Left ventricle myocardium inferior (tissue), 1 donor: ENCODE data around the gene MAGI2. TPM values are rescaled to one million over a fixed set of nuclear protein-coding genes. Genes with fewer than 3 reads are reported as not detected.

Experiments used
- DNase-seq: peaks from one replicate; pipeline ENCODE4 v3.0.0-alpha.2; 2020
- H3K27ac ChIP-seq: fragments of 200-600 bp; replicated peaks from 2 replicates; pipeline ENCODE4 v1.8.0; 2021
- H3K27me3 ChIP-seq: fragments of 200-600 bp; 2 replicates; pipeline ENCODE4 v1.8.0; 2021; ENCODE audit warnings: low read depth
- H3K36me3 ChIP-seq: fragments of 200-600 bp; 2 replicates; pipeline ENCODE4 v1.8.0; 2021
- H3K4me1 ChIP-seq: fragments of 200-600 bp; 2 replicates; pipeline ENCODE4 v1.8.0; 2021
- H3K4me3 ChIP-seq: fragments of 200-600 bp; 2 replicates; pipeline ENCODE4 v1.8.0; 2021; ENCODE audit warnings: mild to moderate bottlenecking, moderate library complexity
- H3K9me3 ChIP-seq: fragments of 200-600 bp; replicated peaks from 2 replicates; pipeline ENCODE4 v1.8.0; 2021
- intact Hi-C: fragments of 100-400 bp; cut with micrococcal nuclease; formaldehyde crosslinking; loops from one replicate; pipeline ENCODE4 v1.11.0; 2022
- total RNA-seq: library from RNA; stranded (reverse); fragmentation: NEBNext Ultra II Directional; extraction: Animal tissue kit (Norgen Biotek cat#: 25700); gene quantifications from one replicate; pipeline ENCODE4 v1.2.1, GENCODE V29; 2021
- TF ChIP-seq, protein P1 (sequence below): fragments of 200-600 bp; IDR thresholded peaks from 2 replicates; pipeline ENCODE4 v1.8.0; 2021; ENCODE audit warnings: antibody characterized with exemption, mild to moderate bottlenecking, borderline replicate concordance
- donor health status: DM: no; HTN: yes; CAD: no; lungs with severe emphysema.

MAGI2 gene
- total RNA-seq, 1 donor from 2014 or later = 4.5 TPM

DNA sequence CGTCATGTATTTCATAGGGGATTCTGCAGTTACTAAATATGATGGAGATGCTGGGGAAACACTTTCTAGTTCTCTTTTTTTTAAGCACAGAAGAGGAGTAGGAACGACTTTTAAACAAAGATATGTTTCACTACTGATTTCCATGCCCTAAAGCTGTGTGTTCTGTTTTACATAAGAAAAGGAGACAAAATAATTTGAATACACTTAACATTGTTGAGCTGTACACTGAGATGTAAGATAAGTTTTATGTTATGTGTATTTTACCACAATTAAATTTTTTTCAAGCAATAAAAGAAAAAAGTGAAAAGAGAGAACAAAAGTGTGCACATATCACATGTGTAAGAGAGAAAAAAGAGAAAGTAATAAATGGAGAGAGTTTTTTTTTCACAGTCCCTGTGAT lies 1246.7 kb downstream of the MAGI2 start:
- H3K27me3 ChIP-seq = no peaks in the 10 kb centered on the region
- no peak for DNase-seq
- no peak overlapping the region for H3K27ac ChIP-seq
- H3K4me3 ChIP-seq = no peak overlapping the region
- intact Hi-C loops = no loop called here
- H3K4me1 ChIP-seq = no peaks in the 10 kb centered on the region
- H3K36me3 ChIP-seq = no peaks in the 10 kb centered on the region
- TF ChIP-seq, protein P1, sequence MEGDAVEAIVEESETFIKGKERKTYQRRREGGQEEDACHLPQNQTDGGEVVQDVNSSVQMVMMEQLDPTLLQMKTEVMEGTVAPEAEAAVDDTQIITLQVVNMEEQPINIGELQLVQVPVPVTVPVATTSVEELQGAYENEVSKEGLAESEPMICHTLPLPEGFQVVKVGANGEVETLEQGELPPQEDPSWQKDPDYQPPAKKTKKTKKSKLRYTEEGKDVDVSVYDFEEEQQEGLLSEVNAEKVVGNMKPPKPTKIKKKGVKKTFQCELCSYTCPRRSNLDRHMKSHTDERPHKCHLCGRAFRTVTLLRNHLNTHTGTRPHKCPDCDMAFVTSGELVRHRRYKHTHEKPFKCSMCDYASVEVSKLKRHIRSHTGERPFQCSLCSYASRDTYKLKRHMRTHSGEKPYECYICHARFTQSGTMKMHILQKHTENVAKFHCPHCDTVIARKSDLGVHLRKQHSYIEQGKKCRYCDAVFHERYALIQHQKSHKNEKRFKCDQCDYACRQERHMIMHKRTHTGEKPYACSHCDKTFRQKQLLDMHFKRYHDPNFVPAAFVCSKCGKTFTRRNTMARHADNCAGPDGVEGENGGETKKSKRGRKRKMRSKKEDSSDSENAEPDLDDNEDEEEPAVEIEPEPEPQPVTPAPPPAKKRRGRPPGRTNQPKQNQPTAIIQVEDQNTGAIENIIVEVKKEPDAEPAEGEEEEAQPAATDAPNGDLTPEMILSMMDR = no peak
- H3K9me3 ChIP-seq = no peaks in the 10 kb centered on the region

GRCh38 chr7:78203042-78203720 lies 1250.3 kb downstream of the MAGI2 start:
- no peak overlapping the region for H3K27ac ChIP-seq
- intact Hi-C loops = no loop called here
- TF ChIP-seq, protein P1 = no peak
- no peaks in the 10 kb centered on the region for H3K9me3 ChIP-seq
- no peak overlapping the region for H3K4me3 ChIP-seq
- H3K4me1 ChIP-seq = no peaks in the 10 kb centered on the region
- H3K36me3 ChIP-seq = no peaks in the 10 kb centered on the region
- no peak for DNase-seq
- H3K27me3 ChIP-seq = no peaks in the 10 kb centered on the region

- no peak for DNase-seq
- H3K27me3 ChIP-seq = no peaks in the 10 kb centered on the region
Observed at GRCh38 chr7:78198756-78199155, 1254.7 kb downstream of the MAGI2 start.

GRCh38 chr7:78197447-78197846 lies 1256.0 kb downstream of the MAGI2 start:
- TF ChIP-seq, protein P1 = no peak
- H3K4me3 ChIP-seq = no peak overlapping the region
- H3K4me1 ChIP-seq = peaks cover 8% of the 10 kb centered on the region
- no peaks in the 10 kb centered on the region for H3K9me3 ChIP-seq
- DNase-seq = no peak
- H3K27me3 ChIP-seq = no peaks in the 10 kb centered on the region
- intact Hi-C loops = no loop called here
- H3K36me3 ChIP-seq = no peaks in the 10 kb centered on the region
- H3K27ac ChIP-seq = no peak overlapping the region

More at GRCh38 chr7:78198756-78199155, 1254.7 kb downstream of the MAGI2 start:
- Histone ChIP-seq H3K4me3 (no peak overlapping the region), H3K36me3 (no peaks in the 10 kb centered on the region), H3K9me3 (no peaks in the 10 kb centered on the region), H3K27ac (no peak overlapping the region), H3K4me1 (peaks cover 8% of the 10 kb centered on the region)
- intact Hi-C loops = no loop called here
- TF ChIP-seq, protein P1 = no peak

GRCh38 chr7:78195281-78195680 lies 1258.2 kb downstream of the MAGI2 start:
- Histone ChIP-seq H3K36me3 (no peaks in the 10 kb centered on the region), H3K4me3 (no peak overlapping the region), H3K27me3 (no peaks in the 10 kb centered on the region), H3K27ac (no peak overlapping the region), H3K4me1 (peaks cover 11% of the 10 kb centered on the region), H3K9me3 (no peaks in the 10 kb centered on the region)
- TF ChIP-seq, protein P1 = no peak
- DNase-seq = no peak
- intact Hi-C loops = no loop called here
